Putamen (tissue), 1 donor: ENCODE results near the gene PCDHB9.
"Not testable (repeated sequence)": the region's sequence is repeated elsewhere in the genome, so short reads cannot be mapped to it uniquely, and the experiment has no call there.

Source experiments
- DNase-seq: peaks from one replicate; pipeline ENCODE4 v3.0.0-alpha.2; 2016; ENCODE audit warnings: low spot score

The PCDHB9 gene

DNA sequence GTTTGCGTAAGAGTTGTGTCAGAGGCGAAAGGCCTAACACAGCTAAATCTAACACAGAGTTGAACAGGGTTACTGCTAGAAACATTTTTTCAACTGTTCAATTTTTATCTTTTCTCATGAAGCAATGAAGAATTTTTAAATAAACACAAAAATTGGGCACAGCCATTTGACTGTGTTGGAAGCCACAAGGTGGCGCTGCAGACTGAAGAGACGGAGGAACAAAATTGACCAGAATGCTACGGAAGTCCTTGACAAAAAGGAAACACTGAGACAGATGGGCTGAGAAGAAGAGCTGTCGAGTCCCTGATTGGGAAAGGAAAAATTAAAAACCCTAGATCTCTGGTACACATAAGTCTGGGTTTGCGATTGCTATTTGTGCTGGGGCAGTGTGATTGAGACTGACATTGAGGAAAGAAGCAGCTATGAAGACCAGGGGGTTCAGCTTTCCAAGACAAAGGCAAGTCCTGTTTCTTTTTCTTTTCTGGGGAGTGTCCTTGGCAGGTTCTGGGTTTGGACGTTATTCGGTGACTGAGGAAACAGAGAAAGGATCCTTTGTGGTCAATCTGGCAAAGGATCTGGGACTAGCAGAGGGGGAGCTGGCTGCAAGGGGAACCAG is at the start of gene PCDHB9:
Gene PCDHB9 (plus strand): TSS at position 265 of the 616 bp plus-strand sequence. CDS start 158 bp downstream, at position 423.
- no peak for DNase-seq

DNA sequence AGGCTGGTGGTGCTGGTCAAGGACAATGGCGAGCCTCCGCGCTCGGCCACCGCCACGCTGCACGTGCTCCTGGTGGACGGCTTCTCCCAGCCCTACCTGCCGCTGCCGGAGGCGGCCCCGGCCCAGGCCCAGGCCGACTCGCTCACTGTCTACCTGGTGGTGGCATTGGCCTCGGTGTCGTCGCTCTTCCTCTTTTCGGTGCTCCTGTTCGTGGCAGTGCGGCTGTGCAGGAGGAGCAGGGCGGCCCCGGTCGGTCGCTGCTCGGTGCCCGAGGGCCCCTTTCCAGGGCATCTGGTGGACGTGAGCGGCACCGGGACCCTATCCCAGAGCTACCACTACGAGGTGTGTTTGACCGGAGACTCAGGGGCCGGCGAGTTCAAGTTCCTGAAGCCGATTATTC is 49.6 kb upstream of the PCDHB9 start:
- not testable (repeated sequence) for DNase-seq

DNA sequence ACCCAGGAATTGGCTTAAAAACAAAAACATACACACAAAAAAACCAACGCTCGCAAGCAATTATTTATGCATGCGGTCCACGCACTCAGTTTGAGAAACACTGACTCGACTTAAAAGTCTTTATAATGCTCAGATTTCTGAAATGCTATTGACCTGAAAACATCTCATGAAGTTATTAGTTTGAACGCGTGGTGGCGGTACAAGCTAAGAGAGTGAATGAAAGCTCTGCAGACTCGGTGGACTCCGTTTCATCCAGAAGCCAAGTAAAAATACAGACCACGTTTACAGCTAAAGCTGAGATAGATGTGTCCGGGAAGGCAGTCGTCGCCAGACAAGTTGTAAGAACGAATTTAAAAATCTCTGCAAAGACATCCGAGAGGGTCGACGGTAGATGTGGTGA is 37.1 kb upstream of the PCDHB9 start, which contains the start of gene PCDHB6:
Gene PCDHB6 (plus strand): TSS at position 246 of the 400 bp plus-strand sequence. CDS start 201 bp downstream, outside the sequence.
- no peak for DNase-seq

DNA sequence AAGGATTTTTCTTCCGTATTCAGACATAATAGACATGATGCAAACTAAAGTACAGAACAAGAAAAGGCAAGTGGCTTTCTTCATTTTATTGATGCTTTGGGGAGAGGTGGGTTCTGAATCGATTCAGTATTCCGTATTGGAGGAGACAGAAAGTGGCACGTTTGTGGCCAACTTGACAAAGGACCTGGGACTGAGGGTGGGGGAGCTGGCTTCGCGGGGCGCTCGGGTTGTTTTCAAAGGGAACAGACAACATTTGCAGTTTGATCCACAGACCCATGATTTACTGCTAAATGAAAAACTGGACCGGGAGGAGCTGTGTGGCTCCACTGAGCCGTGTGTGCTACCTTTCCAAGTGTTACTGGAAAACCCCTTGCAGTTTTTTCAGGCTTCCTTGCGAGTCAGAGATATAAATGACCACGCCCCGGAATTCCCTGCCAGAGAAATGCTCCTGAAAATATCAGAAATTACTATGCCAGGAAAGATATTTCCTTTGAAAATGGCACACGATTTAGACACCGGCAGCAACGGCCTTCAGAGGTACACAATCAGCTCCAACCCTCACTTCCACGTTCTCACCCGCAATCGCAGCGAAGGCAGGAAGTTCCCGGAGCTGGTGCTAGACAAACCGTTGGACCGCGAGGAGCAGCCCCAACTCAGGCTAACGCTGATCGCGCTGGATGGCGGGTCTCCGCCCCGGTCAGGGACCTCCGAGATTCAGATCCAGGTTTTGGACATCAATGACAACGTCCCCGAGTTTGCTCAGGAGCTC is 36.6 kb upstream of the PCDHB9 start:
- no peak for DNase-seq

DNA sequence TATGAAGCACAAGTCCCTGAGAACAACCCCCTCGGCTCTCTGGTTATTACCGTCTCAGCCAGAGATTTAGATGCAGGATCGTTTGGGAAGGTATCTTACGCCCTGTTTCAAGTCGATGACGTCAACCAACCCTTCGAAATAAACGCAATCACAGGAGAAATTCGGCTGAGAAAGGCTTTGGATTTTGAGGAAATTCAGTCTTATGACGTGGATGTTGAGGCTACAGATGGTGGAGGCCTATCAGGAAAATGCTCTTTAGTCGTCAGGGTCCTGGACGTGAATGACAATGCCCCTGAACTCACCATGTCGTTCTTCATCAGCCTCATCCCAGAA is 36.0 kb upstream of the PCDHB9 start:
- no peak for DNase-seq

DNA sequence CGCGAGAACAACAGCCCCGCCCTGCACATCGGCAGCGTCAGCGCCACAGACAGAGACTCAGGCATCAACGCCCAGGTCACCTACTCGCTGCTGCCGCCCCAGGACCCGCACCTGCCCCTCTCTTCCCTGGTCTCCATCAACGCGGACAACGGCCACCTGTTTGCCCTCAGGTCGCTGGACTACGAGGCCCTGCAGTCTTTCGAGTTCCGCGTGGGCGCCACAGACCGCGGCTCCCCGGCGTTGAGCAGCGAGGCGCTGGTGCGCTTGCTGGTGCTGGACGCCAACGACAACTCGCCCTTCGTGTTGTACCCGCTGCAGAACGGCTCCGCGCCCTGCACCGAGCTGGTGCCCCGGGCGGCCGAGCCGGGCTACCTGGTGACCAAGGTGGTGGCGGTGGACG is 35.3 kb upstream of the PCDHB9 start:
- not testable (repeated sequence) for DNase-seq

DNA sequence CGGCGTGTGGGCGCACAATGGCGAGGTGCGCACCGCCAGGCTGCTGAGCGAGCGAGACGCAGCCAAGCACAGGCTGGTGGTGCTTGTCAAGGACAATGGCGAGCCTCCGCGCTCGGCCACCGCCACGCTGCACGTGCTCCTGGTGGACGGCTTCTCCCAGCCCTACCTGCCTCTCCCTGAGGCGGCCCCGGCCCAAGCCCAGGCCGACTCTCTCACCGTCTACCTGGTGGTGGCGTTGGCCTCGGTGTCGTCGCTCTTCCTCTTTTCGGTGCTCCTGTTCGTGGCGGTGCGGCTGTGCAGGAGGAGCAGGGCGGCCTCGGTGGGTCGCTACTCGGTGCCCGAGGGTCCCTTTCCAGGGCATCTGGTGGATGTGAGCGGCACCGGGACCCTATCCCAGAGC is 34.9 kb upstream of the PCDHB9 start:
- not testable (repeated sequence) for DNase-seq

DNA sequence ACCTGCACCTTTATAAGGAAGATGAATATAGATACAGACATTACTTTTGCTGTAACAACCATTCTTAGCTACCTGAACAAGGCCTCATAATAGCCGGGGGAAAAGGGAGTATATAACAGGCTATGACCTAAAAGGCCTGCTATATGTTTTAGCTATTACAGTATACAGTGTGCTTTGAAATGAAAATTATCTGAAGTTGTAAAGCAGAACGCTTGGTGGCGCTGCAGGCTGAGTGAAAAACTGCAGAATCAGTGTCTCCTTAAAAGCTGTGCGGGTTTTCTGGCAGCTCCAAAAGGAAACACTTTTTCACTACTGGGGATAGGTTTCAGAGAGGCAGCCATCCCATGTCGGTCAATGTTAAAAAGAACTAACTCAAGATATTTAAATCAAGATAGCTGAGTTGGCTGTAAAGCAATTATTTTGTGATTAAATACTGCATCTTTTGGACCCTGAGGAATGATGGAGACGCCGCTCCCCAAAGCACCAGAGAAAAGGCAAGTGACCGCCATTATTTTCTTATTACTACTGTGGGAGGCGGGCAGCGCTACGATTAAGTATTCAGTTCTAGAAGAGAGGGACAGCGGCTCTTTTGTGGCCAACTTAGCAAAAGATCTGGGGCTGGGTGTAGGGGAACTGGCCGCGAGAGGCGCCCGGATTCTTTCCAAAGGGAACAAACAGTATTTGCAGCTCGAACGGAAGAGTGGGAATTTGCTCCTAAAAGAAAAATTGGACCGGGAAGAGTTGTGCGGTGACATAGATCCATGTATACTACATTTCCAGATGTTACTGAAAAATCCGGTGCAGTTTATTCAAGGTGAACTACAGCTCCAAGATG is 31.2 kb upstream of the PCDHB9 start:
- DNase-seq: no peak

DNA sequence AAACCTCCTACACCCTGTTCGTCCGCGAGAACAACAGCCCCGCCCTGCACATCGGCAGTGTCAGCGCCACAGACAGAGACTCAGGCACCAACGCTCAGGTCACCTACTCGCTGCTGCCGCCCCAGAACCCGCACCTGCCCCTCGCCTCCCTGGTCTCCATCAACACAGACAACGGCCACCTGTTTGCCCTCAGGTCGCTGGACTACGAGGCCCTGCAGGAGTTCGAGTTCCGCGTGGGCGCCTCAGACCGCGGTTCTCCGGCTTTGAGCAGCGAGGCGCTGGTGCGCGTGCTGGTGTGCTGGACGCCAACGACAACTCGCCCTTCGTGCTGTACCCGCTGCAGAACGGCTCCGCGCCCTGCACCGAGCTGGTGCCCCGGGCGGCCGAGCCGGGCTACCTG is 29.6 kb upstream of the PCDHB9 start:
- not testable (repeated sequence) for DNase-seq

DNA sequence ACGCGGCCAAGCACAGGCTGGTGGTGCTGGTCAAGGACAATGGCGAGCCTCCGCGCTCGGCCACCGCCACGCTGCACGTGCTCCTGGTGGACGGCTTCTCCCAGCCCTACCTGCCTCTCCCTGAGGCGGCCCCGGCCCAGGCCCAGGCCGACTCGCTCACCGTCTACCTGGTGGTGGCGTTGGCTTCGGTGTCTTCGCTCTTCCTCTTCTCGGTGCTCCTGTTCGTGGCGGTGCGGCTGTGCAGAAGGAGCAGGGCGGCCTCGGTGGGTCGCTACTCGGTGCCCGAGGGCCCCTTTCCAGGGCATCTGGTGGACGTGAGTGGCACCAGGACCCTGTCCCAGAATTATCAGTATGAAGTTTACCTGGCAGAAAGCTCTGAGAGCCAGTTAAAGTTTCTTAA is 29.1 kb upstream of the PCDHB9 start:
- not testable (repeated sequence) for DNase-seq

DNA sequence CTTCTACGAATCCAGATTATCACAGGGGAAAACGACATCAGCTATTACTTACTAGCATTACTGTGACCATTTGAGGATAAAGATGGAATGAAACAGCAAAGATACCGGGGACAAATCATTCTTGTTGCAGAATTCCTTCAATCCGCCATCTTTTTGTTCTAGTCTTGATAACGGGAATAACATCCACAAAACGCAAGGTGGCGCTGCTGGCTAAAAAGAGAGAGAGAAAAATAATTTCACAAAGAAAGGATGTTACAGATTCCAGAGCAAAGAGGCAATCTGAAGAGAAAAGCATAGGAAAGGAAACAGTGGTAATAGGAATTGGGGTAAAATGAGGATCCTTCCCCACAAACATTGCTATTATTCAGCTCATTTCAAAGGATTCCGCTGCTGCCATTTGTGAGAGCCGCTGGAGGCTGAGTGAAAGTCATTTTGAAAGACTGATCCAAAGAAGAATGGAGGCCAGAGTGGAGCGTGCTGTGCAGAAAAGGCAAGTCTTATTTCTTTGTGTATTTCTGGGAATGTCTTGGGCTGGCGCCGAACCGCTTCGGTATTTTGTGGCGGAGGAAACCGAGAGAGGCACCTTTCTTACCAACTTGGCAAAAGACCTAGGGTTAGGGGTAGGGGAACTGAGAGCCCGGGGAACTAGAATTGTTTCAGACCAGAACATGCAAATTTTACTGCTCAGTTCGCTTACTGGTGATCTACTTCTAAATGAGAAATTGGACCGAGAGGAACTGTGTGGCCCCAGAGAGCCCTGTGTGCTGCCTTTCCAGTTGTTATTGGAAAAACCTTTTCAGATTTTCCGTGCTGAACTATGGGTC is 14.4 kb upstream of the PCDHB9 start, which contains the start of gene PCDHB7:
Gene PCDHB7 (plus strand): TSS at position 264 of the 824 bp plus-strand sequence. CDS start 192 bp downstream, at position 456.
- peak; percentile 11 for DNase-seq

DNA sequence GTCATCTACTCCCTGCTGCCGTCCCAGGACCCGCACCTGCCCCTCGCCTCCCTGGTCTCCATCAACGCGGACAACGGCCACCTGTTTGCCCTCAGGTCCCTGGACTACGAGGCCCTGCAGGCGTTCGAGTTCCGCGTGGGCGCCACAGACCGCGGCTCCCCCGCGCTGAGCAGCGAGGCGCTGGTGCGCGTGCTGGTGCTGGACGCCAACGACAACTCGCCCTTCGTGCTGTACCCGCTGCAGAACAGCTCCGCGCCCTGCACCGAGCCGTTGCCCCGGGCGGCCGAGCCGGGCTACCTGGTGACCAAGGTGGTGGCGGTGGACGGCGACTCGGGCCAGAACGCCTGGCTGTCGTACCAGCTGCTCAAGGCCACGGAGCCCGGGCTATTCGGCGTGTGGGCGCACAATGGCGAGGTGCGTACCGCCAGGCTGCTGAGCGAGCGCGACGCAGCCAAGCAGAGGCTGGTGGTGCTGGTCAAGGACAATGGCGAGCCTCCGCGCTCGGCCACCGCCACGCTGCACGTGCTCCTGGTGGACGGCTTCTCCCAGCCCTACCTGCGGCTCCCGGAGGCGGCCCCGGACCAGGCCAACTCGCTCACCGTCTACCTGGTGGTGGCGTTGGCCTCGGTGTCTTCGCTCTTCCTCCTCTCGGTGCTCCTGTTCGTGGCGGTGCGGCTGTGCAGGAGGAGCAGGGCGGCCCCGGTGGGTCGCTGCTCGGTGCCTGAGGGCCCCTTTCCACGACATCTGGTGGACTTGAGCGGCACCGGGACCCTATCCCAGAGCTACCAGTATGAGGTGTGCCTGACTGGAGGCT is 12.5 kb upstream of the PCDHB9 start:
- not testable (repeated sequence) for DNase-seq

DNA sequence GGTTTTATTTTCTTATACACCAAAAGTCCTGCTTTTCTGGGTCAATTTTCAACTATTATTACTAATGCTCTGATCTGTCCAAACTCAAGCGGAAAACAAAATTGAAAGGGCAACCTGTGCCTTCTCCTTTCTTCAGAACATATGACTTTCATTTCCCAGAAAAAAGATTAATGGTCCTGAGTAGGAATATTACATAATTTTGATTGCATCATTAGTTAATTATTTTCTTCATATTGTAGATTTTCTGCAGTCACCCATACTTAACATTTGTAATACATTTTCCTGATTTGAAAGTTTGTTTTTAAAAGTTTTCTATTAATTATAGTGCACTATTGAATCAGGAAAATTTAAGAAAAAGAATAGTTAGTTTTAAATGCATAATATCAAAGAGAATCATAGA is 11.0 kb upstream of the PCDHB9 start:
- no peak for DNase-seq

DNA sequence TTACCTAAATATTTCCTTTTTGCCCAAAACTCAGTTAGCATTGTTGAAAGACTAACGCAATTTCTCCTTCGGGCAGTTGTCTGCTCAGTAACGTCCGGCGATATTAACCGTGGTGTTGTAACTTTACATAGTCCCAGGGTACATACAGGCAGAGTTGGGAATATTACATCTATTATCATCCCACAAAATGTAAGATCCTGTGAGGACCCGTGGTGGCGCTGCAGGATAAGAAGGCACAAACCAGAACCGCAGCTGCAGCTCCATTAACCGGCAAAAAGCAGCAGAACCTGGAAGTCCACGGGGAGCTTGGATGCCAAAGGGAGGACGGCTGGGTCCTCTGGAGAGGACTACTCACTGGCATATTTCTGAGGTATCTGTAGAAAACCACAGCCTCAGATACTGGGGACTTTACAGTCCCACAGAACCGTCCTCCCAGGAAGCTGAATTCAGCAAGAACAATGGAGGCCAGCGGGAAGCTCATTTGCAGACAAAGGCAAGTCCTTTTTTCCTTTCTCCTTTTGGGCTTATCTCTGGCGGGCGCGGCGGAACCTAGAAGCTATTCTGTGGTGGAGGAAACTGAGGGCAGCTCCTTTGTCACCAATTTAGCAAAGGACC is 9.3 kb upstream of the PCDHB9 start, which contains the start of gene PCDHB8:
Gene PCDHB8 (plus strand): TSS at position 214 of the 615 bp plus-strand sequence. CDS start 245 bp downstream, at position 459.
- DNase-seq: not testable (repeated sequence)

DNA sequence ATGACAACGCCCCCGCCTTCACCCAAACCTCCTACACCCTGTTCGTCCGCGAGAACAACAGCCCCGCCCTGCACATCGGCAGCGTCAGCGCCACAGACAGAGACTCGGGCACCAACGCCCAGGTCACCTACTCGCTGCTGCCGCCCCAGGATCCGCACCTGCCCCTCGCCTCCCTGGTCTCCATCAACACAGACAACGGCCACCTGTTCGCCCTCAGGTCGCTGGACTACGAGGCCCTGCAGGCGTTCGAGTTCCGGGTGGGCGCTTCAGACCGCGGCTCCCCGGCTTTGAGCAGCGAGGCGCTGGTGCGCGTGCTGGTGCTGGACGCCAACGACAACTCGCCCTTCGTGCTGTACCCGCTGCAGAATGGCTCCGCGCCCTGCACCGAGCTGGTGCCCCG is 7.6 kb upstream of the PCDHB9 start:
- not testable (repeated sequence) for DNase-seq

DNA sequence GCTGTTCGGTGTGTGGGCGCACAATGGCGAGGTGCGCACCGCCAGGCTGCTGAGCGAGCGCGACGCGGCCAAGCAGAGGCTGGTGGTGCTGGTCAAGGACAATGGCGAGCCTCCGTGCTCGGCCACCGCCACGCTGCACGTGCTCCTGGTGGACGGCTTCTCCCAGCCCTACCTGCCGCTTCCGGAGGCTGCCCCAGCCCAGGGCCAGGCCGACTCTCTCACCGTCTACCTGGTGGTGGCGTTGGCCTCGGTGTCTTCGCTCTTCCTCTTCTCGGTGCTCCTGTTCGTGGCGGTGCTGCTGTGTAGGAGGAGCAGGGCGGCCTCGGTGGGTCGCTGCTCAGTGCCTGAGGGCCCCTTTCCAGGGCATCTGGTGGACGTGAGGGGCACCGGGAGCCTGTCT is 7.1 kb upstream of the PCDHB9 start:
- DNase-seq: not testable (repeated sequence)

DNA sequence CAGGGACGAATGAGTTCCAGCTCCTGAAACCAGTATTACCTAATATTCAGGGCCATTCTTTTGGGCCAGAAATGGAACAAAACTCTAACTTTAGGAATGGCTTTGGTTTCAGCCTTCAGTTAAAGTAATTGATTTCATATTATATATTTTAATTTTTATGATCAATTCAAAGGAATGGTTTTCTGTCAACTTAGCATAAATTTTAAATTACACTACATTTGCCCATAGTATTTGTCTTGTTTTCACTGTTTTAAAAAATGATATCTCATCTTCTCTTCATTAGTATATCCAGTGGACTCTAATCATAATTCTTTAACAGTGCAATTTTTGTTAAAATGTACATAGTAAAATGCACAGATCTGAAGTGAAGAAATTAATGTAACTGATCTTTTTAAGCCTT is 6.6 kb upstream of the PCDHB9 start:
- no peak for DNase-seq

DNA sequence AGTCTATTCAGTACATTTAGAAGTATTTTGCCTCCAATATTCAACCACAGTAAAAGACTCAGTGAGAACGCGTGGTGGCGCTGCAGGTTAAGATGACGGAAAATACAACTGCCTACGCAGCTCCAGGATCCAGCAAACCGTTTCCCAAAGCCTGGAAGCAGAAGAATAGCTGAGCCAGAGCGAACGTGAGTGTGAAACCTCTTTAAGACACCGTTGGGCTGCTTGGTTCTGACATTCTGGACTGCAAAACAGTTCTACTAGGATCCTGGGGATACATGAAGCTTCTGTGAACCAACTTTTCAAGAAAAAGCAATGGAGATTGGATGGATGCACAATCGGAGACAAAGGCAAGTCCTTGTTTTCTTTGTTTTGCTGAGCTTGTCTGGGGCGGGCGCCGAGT is 4.7 kb upstream of the PCDHB9 start, which contains the start of gene PCDHB16:
Gene PCDHB16 (plus strand): TSS at position 140 of the 400 bp plus-strand sequence. CDS start 173 bp downstream, at position 313.
- DNase-seq: peak; percentile 47

DNA sequence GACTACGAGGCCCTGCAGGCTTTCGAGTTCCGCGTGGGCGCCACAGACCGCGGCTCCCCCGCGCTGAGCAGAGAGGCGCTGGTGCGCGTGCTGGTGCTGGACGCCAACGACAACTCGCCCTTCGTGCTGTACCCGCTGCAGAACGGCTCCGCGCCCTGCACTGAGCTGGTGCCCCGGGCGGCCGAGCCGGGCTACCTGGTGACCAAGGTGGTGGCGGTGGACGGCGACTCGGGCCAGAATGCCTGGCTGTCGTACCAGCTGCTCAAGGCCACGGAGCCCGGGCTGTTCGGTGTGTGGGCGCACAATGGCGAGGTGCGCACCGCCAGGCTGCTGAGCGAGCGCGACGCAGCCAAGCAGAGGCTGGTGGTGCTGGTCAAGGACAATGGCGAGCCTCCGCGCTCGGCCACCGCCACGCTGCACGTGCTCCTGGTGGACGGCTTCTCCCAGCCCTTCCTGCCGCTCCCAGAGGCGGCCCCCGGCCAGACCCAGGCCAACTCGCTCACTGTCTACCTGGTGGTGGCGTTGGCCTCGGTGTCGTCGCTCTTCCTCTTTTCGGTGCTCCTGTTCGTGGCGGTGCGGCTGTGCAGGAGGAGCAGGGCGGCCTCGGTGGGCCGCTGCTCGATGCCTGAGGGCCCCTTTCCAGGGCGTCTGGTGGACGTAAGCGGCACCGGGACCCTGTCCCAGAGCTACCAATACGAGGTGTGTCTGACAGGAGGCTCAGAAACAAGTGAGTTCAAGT is 2.7 kb upstream of the PCDHB9 start:
- not testable (repeated sequence) for DNase-seq
